CD14-positive monocyte (primary cell): ENCODE measurements around the gene HOXD8. TPM values are rescaled to one million over a fixed set of nuclear protein-coding genes. Genes with fewer than 3 reads are reported as not detected.

ENCODE experiments used
- DNase-seq, 3 donors: peaks; one replicate each; pipeline ENCODE4 v3.0.0-alpha.2; 2011 to 2022
- H2AFZ ChIP-seq: 2 replicates; pipeline ENCODE4 v1.6.0; 2012; ENCODE audit warnings: mild to moderate bottlenecking, low read depth, low read length, inconsistent platforms; ENCODE audit not compliant: insufficient read depth, poor library complexity, severe bottlenecking
- H3K27ac ChIP-seq, 2 donors: 1 replicate in 1 of 2; 2 replicates in 1 of 2; pipeline ENCODE4 v1.5.1; 2012 to 2013; ENCODE audit warnings: low read length in 2 of 2, control low read depth in 1 of 2, inconsistent platforms in 1 of 2, low read depth in 1 of 2, mild to moderate bottlenecking in 1 of 2
- H3K27me3 ChIP-seq, 2 donors: one replicate each; pipeline versions ENCODE4 v1.6.0 to v1.6.1; 2011 to 2013; ENCODE audit warnings: low read length in 2 of 2; ENCODE audit not compliant: control insufficient read depth in 2 of 2, insufficient read depth in 2 of 2
- H3K36me3 ChIP-seq, 2 donors: replicated peaks in 1 of 2; 1 replicate in 1 of 2; 2 replicates in 1 of 2; pipeline versions ENCODE4 v1.5.1 to v1.6.1; 2012 to 2013; ENCODE audit warnings: low read length in 2 of 2, control low read depth in 1 of 2, inconsistent platforms in 1 of 2, mild to moderate bottlenecking in 1 of 2; ENCODE audit not compliant: insufficient read depth in 2 of 2, control insufficient read depth in 1 of 2
- H3K4me1 ChIP-seq, 2 donors: 1 replicate in 1 of 2; 2 replicates in 1 of 2; pipeline versions ENCODE4 v1.5.1 to v1.6.1; 2012 to 2013; ENCODE audit warnings: low read length in 2 of 2, control low read depth in 1 of 2, inconsistent platforms in 1 of 2, mild to moderate bottlenecking in 1 of 2, moderate library complexity in 1 of 2; ENCODE audit not compliant: insufficient read depth in 2 of 2, control insufficient read depth in 1 of 2
- H3K4me2 ChIP-seq: replicated peaks from 2 replicates; pipeline ENCODE3; 2012; ENCODE audit warnings: low read length, moderate library complexity, mild to moderate bottlenecking; ENCODE audit not compliant: poor library complexity, severe bottlenecking; ENCODE audit errors: extremely low read depth
- H3K4me3 ChIP-seq, 3 experiments: fragments of 200-600 bp in 1 of 3; sonication (generic) in 1 of 3; replicated peaks in 1 of 3; 1 replicate in 2 of 3; 2 replicates in 1 of 3; pipeline ENCODE4 v1.5.1; 2011 to 2013; ENCODE audit warnings: low read length in 3 of 3, mild to moderate bottlenecking in 3 of 3, control low read depth in 2 of 3, low read depth in 2 of 3, inconsistent platforms in 1 of 3, moderate library complexity in 1 of 3
- H3K79me2 ChIP-seq: 2 replicates; pipeline ENCODE4 v1.6.0; 2012; ENCODE audit warnings: mild to moderate bottlenecking, control low read depth, inconsistent platforms, low read length, moderate library complexity; ENCODE audit not compliant: insufficient read depth
- H3K9ac ChIP-seq: 2 replicates; pipeline ENCODE4 v1.6.0; 2017; ENCODE audit warnings: low read length, mild to moderate bottlenecking; ENCODE audit not compliant: insufficient read depth, poor library complexity, severe bottlenecking
- H3K9me3 ChIP-seq, 2 donors: replicated peaks in 1 of 2; 1 replicate in 1 of 2; 2 replicates in 1 of 2; pipeline versions ENCODE4 v1.5.1 to v1.6.1; 2012 to 2013; ENCODE audit warnings: low read length in 2 of 2, control low read depth in 1 of 2; ENCODE audit not compliant: control insufficient read depth in 1 of 2, insufficient read depth in 1 of 2
- H4K20me1 ChIP-seq: 2 replicates; pipeline ENCODE4 v1.6.0; 2012; ENCODE audit warnings: mild to moderate bottlenecking, low read length, control low read depth, moderate library complexity; ENCODE audit not compliant: insufficient read depth
- H3K27ac Mint-ChIP-seq, 7 donors: one replicate each; pipeline ENCODE4 v1.8.0; 2020; ENCODE audit warnings: mild to moderate bottlenecking in 7 of 7, mixed read lengths in 7 of 7, moderate library complexity in 6 of 7, inconsistent platforms in 2 of 7
- H3K27me3 Mint-ChIP-seq, 3 donors: one replicate each; pipeline ENCODE4 v1.8.0; 2021 to 2022; ENCODE audit warnings: low read depth in 3 of 3, mild to moderate bottlenecking in 3 of 3, mixed read lengths in 3 of 3, moderate library complexity in 3 of 3, inconsistent platforms in 1 of 3
- H3K36me3 Mint-ChIP-seq, 2 donors: one replicate each; pipeline ENCODE4 v1.8.0; 2020; ENCODE audit warnings: mixed read lengths in 2 of 2, inconsistent platforms in 1 of 2, mild to moderate bottlenecking in 1 of 2
- H3K4me1 Mint-ChIP-seq: one replicate; pipeline ENCODE4 v1.8.0; 2020; ENCODE audit warnings: mild to moderate bottlenecking, mixed read lengths
- H3K4me3 Mint-ChIP-seq, 2 donors: one replicate each; pipeline ENCODE4 v1.8.0; 2020; ENCODE audit warnings: mild to moderate bottlenecking in 2 of 2, mixed read lengths in 2 of 2, moderate library complexity in 1 of 2
- H3K9me3 Mint-ChIP-seq, 7 donors: one replicate each; pipeline ENCODE4 v1.8.0; 2020 to 2022; ENCODE audit warnings: mixed read lengths in 7 of 7, mild to moderate bottlenecking in 6 of 7, moderate library complexity in 6 of 7, inconsistent platforms in 2 of 7
- CTCF ChIP-seq: fragments of 200-600 bp; IDR thresholded peaks from one replicate; pipeline ENCODE4 v1.8.0; 2022; ENCODE audit warnings: antibody characterized with exemption, mild to moderate bottlenecking
- WGBS: methylation state at CpG from one replicate; pipeline ENCODE4 v1.1.5; 2013; ENCODE audit warnings: missing lambda C conversion rate; ENCODE audit not compliant: insufficient coverage; 5-methylcytosine and 5-hydroxymethylcytosine counted together
- intact Hi-C, 2 donors: fragments of 100-400 bp; cut with micrococcal nuclease; formaldehyde crosslinking; loops; one replicate each; pipeline versions ENCODE4 v1.15.0 to v1.15.1; 2023
- polyA plus RNA-seq, 3 donors: library from polyadenylated mRNA; depleted of rRNA in 1 of 3; unstranded in 2 of 3; stranded (reverse) in 1 of 3; fragments of 300-500 nt in 2 of 3; fragments of >200 nt in 1 of 3; fragmentation: Illumina TruSeq in 2 of 3; gene quantifications; 1 replicate in 2 of 3; 2 replicates in 1 of 3; pipeline ENCODE4 v1.2.3, GENCODE V29; 2012 to 2021

Gene HOXD8
- polyA plus RNA-seq, 3 donors, result not detected

DNA sequence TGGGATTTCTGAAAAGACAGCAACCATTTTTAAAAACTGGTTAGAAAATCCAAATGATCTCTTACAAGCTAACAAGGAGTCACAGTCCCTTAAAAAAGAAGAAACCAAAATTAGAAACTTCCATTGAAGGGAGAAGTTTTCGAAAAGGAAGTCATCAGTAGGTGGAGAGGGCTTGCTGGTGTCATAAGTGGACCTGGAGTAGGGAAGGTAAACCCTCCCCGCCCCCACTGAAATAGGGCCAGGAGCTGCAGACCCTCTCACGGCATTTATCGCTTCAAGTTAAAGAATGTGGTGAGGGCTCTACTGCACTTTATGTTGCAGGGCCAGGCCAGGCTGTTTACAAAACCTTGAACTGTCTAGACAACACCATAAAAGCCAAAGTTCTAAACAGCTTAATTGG is 19.6 kb upstream of the HOXD8 start:
- H3K9me3 Mint-ChIP-seq, result peaks cover 0 to 49% (median 24%) of the 10 kb centered on the region in 7 donors

More for the DNA sequence above, 19.6 kb upstream of the HOXD8 start:
- H2AFZ ChIP-seq, result no peak overlapping the region
- no peak overlapping the region for H3K4me3 ChIP-seq
- H3K9ac ChIP-seq, result no peak overlapping the region
- H3K4me3 Mint-ChIP-seq, result peak overlapping the region in 1 of 2 donors; percentile 86
- peaks cover 20% of the 10 kb centered on the region for H3K4me1 Mint-ChIP-seq
- H3K36me3 ChIP-seq, result no peaks in the 10 kb centered on the region
- intact Hi-C loops, result loop anchor here in 1 of 2 donors (5.0 kb wide), 1 partner anchor 33 kb away; no protein-coding TSS in a partner anchor
- no peak for TF ChIP-seq CTCF
- no peaks in the 10 kb centered on the region for H4K20me1 ChIP-seq
- WGBS, result no CpG with 5 or more reads among the region's 4 CpGs
- H3K27me3 ChIP-seq, result peaks cover 77 to 93% of the 10 kb centered on the region in 2 donors
- no peak for DNase-seq
- no peaks in the 10 kb centered on the region for H3K79me2 ChIP-seq
- peaks cover 0 to 67% of the 10 kb centered on the region in 2 donors for H3K9me3 ChIP-seq
- H3K36me3 Mint-ChIP-seq, result peaks cover 3 to 14% of the 10 kb centered on the region in 2 donors
- H3K4me2 ChIP-seq, result no peak overlapping the region
- H3K27ac ChIP-seq, result no peak overlapping the region
- peaks cover 6 to 12% of the 10 kb centered on the region in 2 donors for H3K4me1 ChIP-seq
- peaks cover 89 to 98% (median 91%) of the 10 kb centered on the region in 3 donors for H3K27me3 Mint-ChIP-seq
- no peak overlapping the region for H3K27ac Mint-ChIP-seq
